Endodermal cell (in vitro differentiated cells): ENCODE data around the gene IGLL5. TPM values are rescaled to one million over a fixed set of nuclear protein-coding genes. Genes with fewer than 3 reads are reported as not detected.

ENCODE experiments used
- DNase-seq: peaks from one replicate; pipeline ENCODE4 v3.0.0-alpha.2; 2017
- H3K27ac ChIP-seq: 2 replicates; pipeline ENCODE4 v1.5.1; 2013; ENCODE audit warnings: mild to moderate bottlenecking, low read depth, low read length, moderate library complexity
- H3K27me3 ChIP-seq: 2 replicates; pipeline ENCODE4 v1.6.1; 2013; ENCODE audit warnings: mild to moderate bottlenecking, low read length, moderate library complexity; ENCODE audit not compliant: insufficient read depth, control insufficient read depth, poor library complexity, severe bottlenecking
- H3K36me3 ChIP-seq: 2 replicates; pipeline ENCODE4 v1.7.0; 2013; ENCODE audit warnings: mild to moderate bottlenecking, low read length, moderate library complexity; ENCODE audit not compliant: control insufficient read depth, insufficient read depth
- H3K4me1 ChIP-seq: one replicate; pipeline ENCODE4 v1.7.0; 2013; ENCODE audit warnings: low read length; ENCODE audit not compliant: control insufficient read depth, insufficient read depth
- H3K4me3 ChIP-seq: 2 replicates; pipeline ENCODE4 v1.5.1; 2013; ENCODE audit warnings: mild to moderate bottlenecking, low read length, moderate library complexity
- H3K9ac ChIP-seq: 2 replicates; pipeline ENCODE4 v1.6.1; 2013; ENCODE audit warnings: mild to moderate bottlenecking, low read length, moderate library complexity; ENCODE audit not compliant: poor library complexity, severe bottlenecking; ENCODE audit errors: extremely low read depth
- H3K9me3 ChIP-seq: 2 replicates; pipeline ENCODE4 v1.6.1; 2013; ENCODE audit warnings: mild to moderate bottlenecking, low read length, moderate library complexity; ENCODE audit not compliant: control insufficient read depth
- H3K27ac Mint-ChIP-seq: 2 replicates; pipeline ENCODE4 v1.8.0; 2020; ENCODE audit warnings: mixed read lengths
- H3K27me3 Mint-ChIP-seq: 2 replicates; pipeline ENCODE4 v1.8.0; 2021; ENCODE audit warnings: mild to moderate bottlenecking, mixed read lengths; ENCODE audit not compliant: insufficient read depth
- H3K36me3 Mint-ChIP-seq: 2 replicates; pipeline ENCODE4 v1.8.0; 2020; ENCODE audit warnings: low read depth, mixed read lengths
- H3K4me1 Mint-ChIP-seq: 2 replicates; pipeline ENCODE4 v1.8.0; 2020; ENCODE audit warnings: mixed read lengths
- H3K4me3 Mint-ChIP-seq: 2 replicates; pipeline ENCODE4 v1.8.0; 2020; ENCODE audit warnings: mild to moderate bottlenecking, moderate library complexity, mixed read lengths
- H3K9me3 Mint-ChIP-seq: 2 replicates; pipeline ENCODE4 v1.8.0; 2020; ENCODE audit warnings: mild to moderate bottlenecking, mixed read lengths
- CTCF ChIP-seq: fragments of 200-600 bp; sonication (generic); conservative IDR thresholded peaks from 2 replicates; pipeline ENCODE4 v1.5.0; 2021; ENCODE audit warnings: antibody characterized with exemption, mild to moderate bottlenecking
- WGBS, 2 experiments: methylation state at CpG; one replicate each; pipeline versions ENCODE4 v1.1.5 to v1.1.7; 2013; ENCODE audit warnings: missing lambda C conversion rate in 2 of 2, mixed read lengths in 1 of 2; ENCODE audit not compliant: insufficient coverage in 1 of 2, insufficient read length in 1 of 2; 5-methylcytosine and 5-hydroxymethylcytosine counted together
- total RNA-seq, 2 donors: library from RNA; stranded (reverse); fragmentation: NEBNext Ultra II Directional in 1 of 2; extraction: Animal tissue kit (Norgen Biotek cat#: 25700) in 1 of 2; gene quantifications; 2 replicates in 1 of 2; 3 replicates in 1 of 2; pipeline ENCODE4 v1.2.1, GENCODE V29; 2021

IGLL5 gene
- total RNA-seq, 2 donors from 2014 or later, result not detected

- Mint-ChIP-seq H3K4me1 (peaks cover 3% of the 10 kb centered on the region), H3K27me3 (peaks cover 12% of the 10 kb centered on the region), H3K4me3 (no peak overlapping the region), H3K27ac (no peak overlapping the region), H3K9me3 (no peaks in the 10 kb centered on the region), H3K36me3 (no peaks in the 10 kb centered on the region)
- DNase-seq, result peak; percentile 9
- no peak overlapping the region for H3K4me3 ChIP-seq
- 84 to 90% methylated on average over 9 to 11 of the region's 11 CpGs for WGBS, 2 experiments
- no peak overlapping the region for H3K9ac ChIP-seq
- no peak for TF ChIP-seq CTCF
- H3K36me3 ChIP-seq, result no peaks in the 10 kb centered on the region
- no peak overlapping the region for H3K27ac ChIP-seq
- H3K27me3 ChIP-seq, result peaks cover 4% of the 10 kb centered on the region
- no peaks in the 10 kb centered on the region for H3K9me3 ChIP-seq
- H3K4me1 ChIP-seq, result no peaks in the 10 kb centered on the region
Measured at GRCh38 chr22:22939588-22940368, 52.2 kb downstream of the IGLL5 start.

- Histone ChIP-seq H3K27me3 (peaks cover 4% of the 10 kb centered on the region), H3K9ac (no peak overlapping the region), H3K4me1 (no peaks in the 10 kb centered on the region), H3K9me3 (no peaks in the 10 kb centered on the region), H3K27ac (no peak overlapping the region), H3K4me3 (no peak overlapping the region), H3K36me3 (no peaks in the 10 kb centered on the region)
- peak; percentile 20 for DNase-seq
- no peaks in the 10 kb centered on the region for H3K9me3 Mint-ChIP-seq
- 89 to 94% methylated on average over 3 to 6 of the region's 6 CpGs for WGBS, 2 experiments
- H3K27me3 Mint-ChIP-seq, result peaks cover 12% of the 10 kb centered on the region
- TF ChIP-seq CTCF, result no peak
- H3K27ac Mint-ChIP-seq, result no peak overlapping the region
- no peaks in the 10 kb centered on the region for H3K36me3 Mint-ChIP-seq
- H3K4me3 Mint-ChIP-seq, result no peak overlapping the region
- peaks cover 3% of the 10 kb centered on the region for H3K4me1 Mint-ChIP-seq
Measured at GRCh38 chr22:22940961-22941605, 53.5 kb downstream of the IGLL5 start.

GRCh38 chr22:22941831-22942510 is 54.4 kb downstream of the IGLL5 start:
- Mint-ChIP-seq H3K27ac (no peak overlapping the region), H3K4me1 (peaks cover under 1% of the 10 kb centered on the region), H3K9me3 (no peaks in the 10 kb centered on the region), H3K4me3 (no peak overlapping the region), H3K36me3 (no peaks in the 10 kb centered on the region), H3K27me3 (peaks cover 15% of the 10 kb centered on the region)
- Histone ChIP-seq H3K9me3 (no peaks in the 10 kb centered on the region), H3K9ac (no peak overlapping the region), H3K27ac (no peak overlapping the region), H3K27me3 (peaks cover 4% of the 10 kb centered on the region), H3K36me3 (no peaks in the 10 kb centered on the region), H3K4me1 (no peaks in the 10 kb centered on the region), H3K4me3 (no peak overlapping the region)
- peak; percentile 34 for DNase-seq
- 92% methylated on average over 2 to 6 of the region's 6 CpGs for WGBS, 2 experiments
- TF ChIP-seq CTCF, result no peak
